Neural progenitor cell (in vitro differentiated cells): Measurements from ENCODE around the gene MMP14.

ENCODE experiments used
- EZH2 ChIP-seq: fragments of 200-600 bp; sonication (generic); IDR thresholded peaks from 2 replicates; pipeline ENCODE4 v1.6.1; 2017; ENCODE audit warnings: antibody characterized with exemption, mild to moderate bottlenecking, moderate library complexity
- EZH2phosphoT487 ChIP-seq: fragments of 200-600 bp; sonication (generic); IDR thresholded peaks from 2 replicates; pipeline ENCODE4 v1.6.1; 2017; ENCODE audit warnings: antibody characterized with exemption
- TF ChIP-seq, protein P1 (sequence below): fragments of 200-600 bp; sonication (generic); IDR thresholded peaks from 2 replicates; pipeline ENCODE4 v1.5.1; 2017; ENCODE audit warnings: antibody characterized with exemption, mild to moderate bottlenecking

- TF ChIP-seq, protein P1, sequence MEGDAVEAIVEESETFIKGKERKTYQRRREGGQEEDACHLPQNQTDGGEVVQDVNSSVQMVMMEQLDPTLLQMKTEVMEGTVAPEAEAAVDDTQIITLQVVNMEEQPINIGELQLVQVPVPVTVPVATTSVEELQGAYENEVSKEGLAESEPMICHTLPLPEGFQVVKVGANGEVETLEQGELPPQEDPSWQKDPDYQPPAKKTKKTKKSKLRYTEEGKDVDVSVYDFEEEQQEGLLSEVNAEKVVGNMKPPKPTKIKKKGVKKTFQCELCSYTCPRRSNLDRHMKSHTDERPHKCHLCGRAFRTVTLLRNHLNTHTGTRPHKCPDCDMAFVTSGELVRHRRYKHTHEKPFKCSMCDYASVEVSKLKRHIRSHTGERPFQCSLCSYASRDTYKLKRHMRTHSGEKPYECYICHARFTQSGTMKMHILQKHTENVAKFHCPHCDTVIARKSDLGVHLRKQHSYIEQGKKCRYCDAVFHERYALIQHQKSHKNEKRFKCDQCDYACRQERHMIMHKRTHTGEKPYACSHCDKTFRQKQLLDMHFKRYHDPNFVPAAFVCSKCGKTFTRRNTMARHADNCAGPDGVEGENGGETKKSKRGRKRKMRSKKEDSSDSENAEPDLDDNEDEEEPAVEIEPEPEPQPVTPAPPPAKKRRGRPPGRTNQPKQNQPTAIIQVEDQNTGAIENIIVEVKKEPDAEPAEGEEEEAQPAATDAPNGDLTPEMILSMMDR, result no peak
- no peak for TF ChIP-seq EZH2
- no peak for TF ChIP-seq EZH2phosphoT487
Observed at GRCh38 chr14:22892488-22892887, 56.1 kb downstream of the MMP14 start.
